ENCODE results near the gene STPG3. TPM values are rescaled to one million over a fixed set of nuclear protein-coding genes. Genes with fewer than 3 reads are reported as not detected.

The STPG3 gene
- total and polyA plus RNA-seq, 2 of the 13 experiments (the other 11 are each of a cell fraction or from before 2014, with no cell fraction given), result not detected

DNA sequence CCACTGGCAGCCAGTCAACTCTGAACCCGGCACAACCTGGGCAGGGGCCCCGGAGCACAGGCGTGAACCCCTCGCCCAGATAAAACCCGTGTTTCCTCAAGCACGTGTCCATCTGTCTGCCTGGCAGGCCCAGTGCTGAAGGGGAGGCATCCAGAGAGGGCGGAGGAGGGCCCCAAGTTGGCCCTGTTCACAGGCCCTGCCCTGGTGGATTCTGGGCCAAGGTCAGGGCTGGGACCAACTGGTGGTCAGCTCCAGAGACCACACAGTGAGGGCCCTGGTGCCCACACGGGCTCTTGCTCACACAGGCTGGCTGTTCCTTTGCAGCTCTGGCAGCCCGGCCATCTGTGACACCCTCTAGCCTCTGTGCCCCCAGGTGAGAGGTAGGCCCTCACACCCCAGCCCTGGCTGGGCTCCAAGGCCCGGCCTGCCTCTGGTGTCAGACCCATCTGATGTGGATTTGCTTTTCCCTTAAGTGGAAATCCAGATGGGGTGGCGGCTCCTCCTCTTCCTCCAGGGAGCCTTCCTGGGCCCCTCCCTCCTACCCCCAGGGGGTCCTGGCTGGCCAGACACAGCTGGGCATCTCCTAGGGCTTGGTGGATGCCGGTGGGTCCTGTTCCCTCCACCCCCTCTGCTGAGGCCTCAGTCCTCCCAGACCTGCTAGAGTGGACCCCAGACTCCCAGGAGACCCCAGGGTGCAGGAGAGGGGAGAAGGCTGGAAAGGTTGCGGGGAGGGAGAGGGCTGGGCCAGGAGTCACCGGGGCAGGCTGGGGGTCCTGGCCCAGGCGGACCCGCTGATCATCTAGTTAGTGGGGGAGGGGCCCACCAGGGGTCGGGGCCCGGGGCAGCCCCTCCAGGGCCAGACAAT, 525 bp upstream of the STPG3 start (continued):
- TF ChIP-seq RBFOX2 (IDR thresholded peaks at IDR 0.05; ENCODE audit: low read depth, low read length), result no peak
- TF ChIP-seq POGZ (CRISPR knock-in tag; IDR thresholded peaks at IDR 0.05), result no peak
- TF ChIP-seq RFXAP (CRISPR knock-in tag; IDR thresholded peaks at IDR 0.05; ENCODE audit: borderline replicate concordance), result no peak
- TF ChIP-seq CEBPB (IDR thresholded peaks at IDR 0.05; ENCODE audit: borderline replicate concordance, low read depth, low read length), result no peak
- TF ChIP-seq ATRX (CRISPR knock-in tag; IDR thresholded peaks at IDR 0.05; ENCODE audit: borderline replicate concordance), result no peak
- TF ChIP-seq KAT8 (CRISPR knock-in tag; IDR thresholded peaks at IDR 0.05), result no peak
- TF ChIP-seq ZKSCAN8 (CRISPR knock-in tag; IDR thresholded peaks at IDR 0.05; ENCODE audit: borderline replicate concordance), result no peak
- TF ChIP-seq ZSCAN29 (CRISPR knock-in tag; conservative IDR thresholded peaks at IDR 0.05), result no peak
- no peak for TF ChIP-seq ZNF7 (CRISPR knock-in tag; IDR thresholded peaks at IDR 0.05)
- TF ChIP-seq ZNF350 (CRISPR knock-in tag; IDR thresholded peaks at IDR 0.05; ENCODE audit: borderline replicate concordance, low read depth), result no peak
- no peak for TF ChIP-seq EEA1 (CRISPR knock-in tag; IDR thresholded peaks at IDR 0.05; ENCODE audit: borderline replicate concordance)
- no peak for TF ChIP-seq ZNF605 (CRISPR knock-in tag; IDR thresholded peaks at IDR 0.05)
- peak; percentile 31; the same call in 1 of the 2 replicates for TF ChIP-seq RXRA (CRISPR knock-in tag; IDR thresholded peaks at IDR 0.05)
- no peak for TF ChIP-seq ZNF432 (CRISPR knock-in tag; IDR thresholded peaks at IDR 0.05; ENCODE audit: borderline replicate concordance)
- no peak for TF ChIP-seq ISX (CRISPR knock-in tag; conservative IDR thresholded peaks at IDR 0.05)
- TF ChIP-seq BCL6 (CRISPR knock-in tag; IDR thresholded peaks at IDR 0.05), result 0 out of 2 replicates have a peak, but pooled peaks have one; percentile 14
- TF ChIP-seq MYC (CRISPR knock-in tag; IDR thresholded peaks at IDR 0.05; ENCODE audit: borderline replicate concordance), result peak; percentile 76
- TF ChIP-seq, protein P1, sequence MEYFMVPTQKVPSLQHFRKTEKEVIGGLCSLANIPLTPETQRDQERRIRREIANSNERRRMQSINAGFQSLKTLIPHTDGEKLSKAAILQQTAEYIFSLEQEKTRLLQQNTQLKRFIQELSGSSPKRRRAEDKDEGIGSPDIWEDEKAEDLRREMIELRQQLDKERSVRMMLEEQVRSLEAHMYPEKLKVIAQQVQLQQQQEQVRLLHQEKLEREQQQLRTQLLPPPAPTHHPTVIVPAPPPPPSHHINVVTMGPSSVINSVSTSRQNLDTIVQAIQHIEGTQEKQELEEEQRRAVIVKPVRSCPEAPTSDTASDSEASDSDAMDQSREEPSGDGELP (IDR thresholded peaks at IDR 0.05; ENCODE audit: borderline replicate concordance, low read depth), result 0 out of 2 replicates have a peak, but pooled peaks have one; percentile 27
- TF ChIP-seq EED (CRISPR knock-in tag; IDR thresholded peaks at IDR 0.05), result no peak
- no peak for TF ChIP-seq CREB1 (IDR thresholded peaks at IDR 0.05)
- no peak for TF ChIP-seq CREB1 (CRISPR knock-in tag; IDR thresholded peaks at IDR 0.05)
- no peak for TF ChIP-seq SNAI1 (CRISPR knock-in tag; IDR thresholded peaks at IDR 0.05; ENCODE audit: borderline replicate concordance)
- TF ChIP-seq MBD4 (IDR thresholded peaks at IDR 0.05; ENCODE audit: borderline replicate concordance, low read length), result no peak
- TF ChIP-seq CHCHD3 (CRISPR knock-in tag; IDR thresholded peaks at IDR 0.05), result no peak
- TF ChIP-seq KDM5A (IDR thresholded peaks at IDR 0.05; ENCODE audit: borderline replicate concordance, low read length), result no peak
- no peak for TF ChIP-seq RAD21 (CRISPR knock-in tag; IDR thresholded peaks at IDR 0.05)
- TF ChIP-seq TBP (CRISPR knock-in tag; IDR thresholded peaks at IDR 0.05), result no peak
- TF ChIP-seq, protein P2, sequence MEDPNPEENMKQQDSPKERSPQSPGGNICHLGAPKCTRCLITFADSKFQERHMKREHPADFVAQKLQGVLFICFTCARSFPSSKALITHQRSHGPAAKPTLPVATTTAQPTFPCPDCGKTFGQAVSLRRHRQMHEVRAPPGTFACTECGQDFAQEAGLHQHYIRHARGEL (CRISPR knock-in tag; IDR thresholded peaks at IDR 0.05), result no peak
- TF ChIP-seq ZNF850 (CRISPR knock-in tag; conservative IDR thresholded peaks at IDR 0.05), result no peak
- no peak for TF ChIP-seq ZFP62 (CRISPR knock-in tag; IDR thresholded peaks at IDR 0.05)
- TF ChIP-seq, protein P3, sequence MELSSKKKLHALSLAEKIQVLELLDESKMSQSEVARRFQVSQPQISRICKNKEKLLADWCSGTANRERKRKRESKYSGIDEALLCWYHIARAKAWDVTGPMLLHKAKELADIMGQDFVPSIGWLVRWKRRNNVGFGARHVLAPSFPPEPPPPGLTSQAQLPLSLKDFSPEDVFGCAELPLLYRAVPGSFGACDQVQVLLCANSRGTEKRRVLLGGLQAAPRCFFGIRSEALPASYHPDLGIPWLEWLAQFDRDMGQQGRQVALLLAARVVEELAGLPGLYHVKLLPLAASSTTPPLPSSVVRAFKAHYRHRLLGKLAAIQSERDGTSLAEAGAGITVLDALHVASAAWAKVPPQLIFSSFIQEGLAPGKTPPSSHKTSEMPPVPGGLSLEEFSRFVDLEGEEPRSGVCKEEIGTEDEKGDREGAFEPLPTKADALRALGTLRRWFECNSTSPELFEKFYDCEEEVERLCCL (CRISPR knock-in tag; IDR thresholded peaks at IDR 0.05; ENCODE audit: borderline replicate concordance), result no peak

Measured in HepG2 (cell line).